GM23248 (cell line): Measurements from ENCODE around the gene ZNF142. TPM values are rescaled to one million over a fixed set of nuclear protein-coding genes. Genes with fewer than 3 reads are reported as not detected.

Experiments used
- DNase-seq: peaks from one replicate; pipeline ENCODE4 v3.0.0-alpha.2; 2015
- H2AFZ ChIP-seq: fragments of 200-600 bp; sonication (generic); 2 replicates; pipeline ENCODE4 v1.6.1; 2016; ENCODE audit warnings: antibody characterized with exemption
- H3F3A ChIP-seq: fragments of 200-600 bp; sonication (generic); 2 replicates; pipeline ENCODE4 v1.6.1; 2016; ENCODE audit warnings: mild to moderate bottlenecking, antibody characterized with exemption, mixed run types; ENCODE audit not compliant: insufficient read depth
- H3K27ac ChIP-seq: fragments of 200-600 bp; sonication (generic); 2 replicates; pipeline ENCODE4 v1.5.1; 2016; ENCODE audit warnings: mild to moderate bottlenecking
- H3K27me3 ChIP-seq: fragments of 200-600 bp; sonication (generic); replicated peaks from 2 replicates; pipeline ENCODE4 v1.6.1; 2016; ENCODE audit warnings: mild to moderate bottlenecking; ENCODE audit not compliant: insufficient read depth
- H3K36me3 ChIP-seq: fragments of 200-600 bp; sonication (generic); 2 replicates; pipeline ENCODE4 v1.6.1; 2016; ENCODE audit warnings: low read depth, mild to moderate bottlenecking
- H3K4me1 ChIP-seq: fragments of 200-600 bp; sonication (generic); 2 replicates; pipeline ENCODE4 v1.6.1; 2016; ENCODE audit warnings: mild to moderate bottlenecking; ENCODE audit not compliant: insufficient read depth
- H3K4me2 ChIP-seq: fragments of 200-600 bp; sonication (generic); one replicate; pipeline ENCODE4 v1.6.1; 2016; ENCODE audit warnings: mild to moderate bottlenecking; ENCODE audit not compliant: unreplicated experiment
- H3K4me3 ChIP-seq: fragments of 200-600 bp; sonication (generic); 2 replicates; pipeline ENCODE4 v1.5.1; 2016; ENCODE audit warnings: mild to moderate bottlenecking
- H3K79me2 ChIP-seq: fragments of 200-600 bp; sonication (generic); 2 replicates; pipeline ENCODE4 v1.6.1; 2016; ENCODE audit warnings: mild to moderate bottlenecking; ENCODE audit not compliant: insufficient read depth
- H3K9ac ChIP-seq: fragments of 200-600 bp; sonication (generic); 2 replicates; pipeline ENCODE4 v1.6.1; 2016; ENCODE audit warnings: mild to moderate bottlenecking
- H3K9me2 ChIP-seq: fragments of 200-600 bp; sonication (generic); 2 replicates; pipeline ENCODE4 v1.6.1; 2016; ENCODE audit warnings: mixed run types, mild to moderate bottlenecking, moderate library complexity; ENCODE audit not compliant: insufficient read depth
- H3K9me3 ChIP-seq: fragments of 200-600 bp; sonication (generic); one replicate; pipeline ENCODE4 v1.6.1; 2017; ENCODE audit warnings: low read depth
- H4K20me1 ChIP-seq: fragments of 200-600 bp; sonication (generic); 2 replicates; pipeline ENCODE4 v1.6.0; 2016; ENCODE audit not compliant: insufficient read depth
- EZH2 ChIP-seq: fragments of 200-600 bp; sonication (generic); IDR thresholded peaks from 2 replicates; pipeline ENCODE4 v1.6.1; 2018; ENCODE audit warnings: antibody characterized with exemption, mild to moderate bottlenecking; ENCODE audit not compliant: insufficient read depth, poor library complexity, severe bottlenecking
- EZH2phosphoT487 ChIP-seq: fragments of 200-600 bp; sonication (generic); IDR thresholded peaks from 2 replicates; pipeline ENCODE4 v1.6.1; 2018; ENCODE audit warnings: antibody characterized with exemption, moderate library complexity, mild to moderate bottlenecking, low read depth; ENCODE audit not compliant: insufficient read depth
- WGBS, 2 experiments: methylation state at CpG; one replicate each; pipeline ENCODE4 v1.1.6; 2015 to 2017; ENCODE audit warnings: low lambda C conversion rate in 2 of 2, low coverage in 1 of 2; ENCODE audit errors: missing lambda C conversion rate in 2 of 2; 5-methylcytosine and 5-hydroxymethylcytosine counted together
- in situ Hi-C: fragments of 300-500 bp; cut with MboI; formaldehyde crosslinking; loops from 2 replicates; pipeline ENCODE4 v1.15.0; 2020
- polyA plus RNA-seq: library from polyadenylated mRNA; unstranded; fragments of >200 nt; fragmentation: Nextera tagmentation; extraction: Ambion mirVana; gene quantifications from 2 replicates; pipeline ENCODE4 v1.2.1, GENCODE V29; 2016
- total RNA-seq: library from RNA; depleted of rRNA; stranded (reverse); fragments of >200 nt; shearing (Covaris generic); gene quantifications from 2 replicates; pipeline ENCODE4 v1.2.3, GENCODE V29; 2014

Gene ZNF142
- total and polyA plus RNA-seq, 2 experiments from 2014 or later: 8.5 to 11.5 TPM

DNA sequence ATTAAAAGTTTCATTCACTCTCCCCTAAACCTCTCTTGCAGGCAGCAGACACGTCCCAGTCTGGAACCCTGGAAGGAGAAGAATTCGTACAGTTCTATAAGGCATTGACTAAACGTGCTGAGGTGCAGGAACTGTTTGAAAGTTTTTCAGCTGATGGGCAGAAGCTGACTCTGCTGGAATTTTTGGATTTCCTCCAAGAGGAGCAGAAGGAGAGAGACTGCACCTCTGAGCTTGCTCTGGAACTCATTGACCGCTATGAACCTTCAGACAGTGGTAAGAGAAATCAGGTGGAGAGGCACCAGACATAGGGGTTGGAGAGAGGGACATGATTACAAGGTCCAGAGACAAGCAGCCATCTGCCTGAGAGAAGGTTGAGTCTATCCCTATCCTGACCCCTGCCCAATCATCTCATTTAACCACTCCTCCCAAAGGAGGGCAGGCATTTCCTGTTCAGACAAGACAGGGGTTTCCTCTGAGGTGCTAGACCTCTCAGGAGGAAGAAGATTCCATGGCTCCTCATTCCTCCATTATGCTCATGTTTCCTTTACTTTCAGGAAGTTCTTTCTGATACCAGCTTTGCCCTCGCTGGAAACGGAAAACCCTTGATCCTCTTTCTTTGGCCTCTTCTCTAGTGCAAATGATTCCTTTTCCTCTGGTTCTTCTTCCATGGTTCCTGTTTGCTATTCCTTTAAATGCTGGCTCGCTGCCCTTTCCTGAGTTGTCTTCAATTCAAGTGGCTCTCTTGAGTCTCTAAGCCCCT is 36.6 kb downstream of the ZNF142 start:
- Histone ChIP-seq H3K4me2 (no peak overlapping the region), H3K4me1 (no peaks in the 10 kb centered on the region), H3K36me3 (no peaks in the 10 kb centered on the region), H3K27me3 (no peaks in the 10 kb centered on the region), H3K9me3 (no peaks in the 10 kb centered on the region), H2AFZ (no peak overlapping the region), H3K4me3 (no peak overlapping the region), H3K27ac (no peak overlapping the region), H3F3A (no peaks in the 10 kb centered on the region), H3K9me2 (no peaks in the 10 kb centered on the region), H3K9ac (no peak overlapping the region), H4K20me1 (no peaks in the 10 kb centered on the region), H3K79me2 (no peaks in the 10 kb centered on the region)
- WGBS, 2 experiments: 62 to 71% methylated on average over 7 of the region's 7 CpGs
- peak; percentile 26 for DNase-seq
- TF ChIP-seq EZH2 (no peak), EZH2phosphoT487 (no peak)
- in situ Hi-C loops: no loop called here

DNA sequence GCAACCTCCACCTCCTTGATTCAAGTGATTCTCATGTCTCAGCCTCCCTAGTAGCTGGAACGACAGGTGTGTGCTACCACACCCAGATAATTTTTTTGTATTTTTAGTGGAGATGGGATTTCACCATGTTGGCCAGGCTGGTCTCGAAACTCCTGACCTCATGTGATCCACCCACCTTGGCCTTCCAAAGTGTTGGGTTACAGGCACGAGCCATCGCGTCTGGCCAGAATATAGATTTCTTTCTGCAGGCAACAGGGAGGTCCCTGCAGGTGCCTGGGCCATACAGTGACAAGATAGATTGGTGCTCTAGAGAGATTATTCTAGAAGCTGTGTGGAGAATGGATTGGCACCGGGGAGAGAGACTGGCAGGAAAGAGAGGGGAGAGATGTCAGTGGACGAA is 38.4 kb downstream of the ZNF142 start:
- no peaks in the 10 kb centered on the region for H3K79me2 ChIP-seq
- no peak overlapping the region for H3K27ac ChIP-seq
- no peaks in the 10 kb centered on the region for H3K9me3 ChIP-seq
- no peaks in the 10 kb centered on the region for H3K4me1 ChIP-seq
- H3K9ac ChIP-seq: no peak overlapping the region
- 71% methylated on average over 7 of the region's 7 CpGs for WGBS, 2 experiments
- no peak overlapping the region for H3K4me3 ChIP-seq
- no peak for DNase-seq
- TF ChIP-seq EZH2phosphoT487 (no peak), EZH2 (no peak)
- H3K27me3 ChIP-seq: no peaks in the 10 kb centered on the region
- H3K36me3 ChIP-seq: no peaks in the 10 kb centered on the region
- no peaks in the 10 kb centered on the region for H4K20me1 ChIP-seq
- no peaks in the 10 kb centered on the region for H3K9me2 ChIP-seq
- in situ Hi-C loops: no loop called here
- H3K4me2 ChIP-seq: no peak overlapping the region
- no peaks in the 10 kb centered on the region for H3F3A ChIP-seq
- no peak overlapping the region for H2AFZ ChIP-seq

DNA sequence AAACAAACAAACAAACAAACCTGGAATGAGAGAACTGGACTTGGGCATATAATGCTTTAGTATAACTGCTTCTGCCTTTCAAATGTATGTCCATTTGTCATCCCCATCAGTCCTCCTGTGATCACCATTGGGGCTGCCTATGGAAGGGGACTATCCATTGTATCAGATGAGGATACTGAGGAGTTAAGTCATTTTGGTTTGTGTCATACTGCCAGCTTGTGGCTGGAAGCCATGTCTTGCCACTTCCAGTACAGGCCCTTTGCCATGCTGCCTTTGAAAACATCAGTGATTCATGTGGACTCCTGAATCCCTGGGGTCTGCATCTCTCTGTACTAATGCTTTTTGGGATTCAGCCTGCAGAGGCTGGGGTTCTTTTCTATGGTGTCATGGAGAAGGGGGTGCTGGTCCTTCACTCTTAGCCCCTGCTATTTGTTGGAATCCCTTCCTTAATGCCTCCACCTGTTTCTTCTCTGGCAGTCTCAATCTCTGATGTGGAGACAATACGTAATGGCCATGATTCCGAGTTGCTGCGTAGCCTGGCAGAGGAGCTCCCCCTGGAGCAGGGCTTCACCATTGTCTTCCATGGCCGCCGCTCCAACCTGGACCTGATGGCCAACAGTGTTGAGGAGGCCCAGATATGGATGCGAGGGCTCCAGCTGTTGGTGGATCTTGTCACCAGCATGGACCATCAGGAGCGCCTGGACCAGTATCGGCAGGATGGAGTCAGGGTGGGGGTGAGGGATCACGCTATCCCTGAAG is 41.1 kb downstream of the ZNF142 start:
- Histone ChIP-seq H4K20me1 (no peaks in the 10 kb centered on the region), H3K27me3 (no peaks in the 10 kb centered on the region), H3K36me3 (no peaks in the 10 kb centered on the region), H2AFZ (no peak overlapping the region), H3K4me3 (no peak overlapping the region), H3K79me2 (no peaks in the 10 kb centered on the region), H3K9me2 (no peaks in the 10 kb centered on the region), H3K9me3 (no peaks in the 10 kb centered on the region), H3K4me2 (no peak overlapping the region), H3K9ac (no peak overlapping the region), H3K27ac (no peak overlapping the region), H3K4me1 (no peaks in the 10 kb centered on the region), H3F3A (no peaks in the 10 kb centered on the region)
- DNase-seq: peak; percentile 17
- in situ Hi-C loops: no loop called here
- WGBS, 2 experiments: 86 to 88% methylated on average over 9 of the region's 9 CpGs
- TF ChIP-seq EZH2phosphoT487 (no peak), EZH2 (no peak)

DNA sequence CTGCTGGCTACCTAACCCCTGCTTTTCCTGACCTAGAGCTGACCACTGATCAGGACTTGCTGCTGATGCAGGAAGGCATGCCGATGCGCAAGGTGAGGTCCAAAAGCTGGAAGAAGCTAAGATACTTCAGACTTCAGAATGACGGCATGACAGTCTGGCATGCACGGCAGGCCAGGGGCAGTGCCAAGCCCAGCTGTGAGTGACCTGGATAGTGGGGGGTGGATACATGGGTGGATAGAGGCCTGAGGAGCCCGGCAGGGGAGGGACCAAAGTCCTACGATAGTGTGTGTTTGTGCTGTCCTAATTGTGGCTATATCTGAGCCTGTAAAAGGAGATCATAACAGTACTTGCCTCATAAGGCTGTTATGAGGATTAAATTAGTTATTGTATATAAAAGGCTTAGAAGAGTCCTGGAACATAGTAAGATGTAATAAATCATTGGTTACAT is 43.5 kb downstream of the ZNF142 start:
- H2AFZ ChIP-seq: no peak overlapping the region
- H3K27ac ChIP-seq: no peak overlapping the region

More for the DNA sequence above, 43.5 kb downstream of the ZNF142 start:
- Histone ChIP-seq H3K4me2 (no peak overlapping the region), H3K9me3 (no peaks in the 10 kb centered on the region), H3K9me2 (no peaks in the 10 kb centered on the region), H3K4me3 (no peak overlapping the region), H3K4me1 (no peaks in the 10 kb centered on the region), H3K36me3 (no peaks in the 10 kb centered on the region), H4K20me1 (no peaks in the 10 kb centered on the region), H3F3A (no peaks in the 10 kb centered on the region), H3K79me2 (no peaks in the 10 kb centered on the region), H3K27me3 (no peaks in the 10 kb centered on the region), H3K9ac (no peak overlapping the region)
- no peak for TF ChIP-seq EZH2phosphoT487
- TF ChIP-seq EZH2: no peak
- WGBS, 2 experiments: 39 to 43% methylated on average over 6 of the region's 6 CpGs
- peak; percentile 18 for DNase-seq
- in situ Hi-C loops: no loop called here
